ENCODE data around the gene ALDH5A1.

ALDH5A1 gene

DNA sequence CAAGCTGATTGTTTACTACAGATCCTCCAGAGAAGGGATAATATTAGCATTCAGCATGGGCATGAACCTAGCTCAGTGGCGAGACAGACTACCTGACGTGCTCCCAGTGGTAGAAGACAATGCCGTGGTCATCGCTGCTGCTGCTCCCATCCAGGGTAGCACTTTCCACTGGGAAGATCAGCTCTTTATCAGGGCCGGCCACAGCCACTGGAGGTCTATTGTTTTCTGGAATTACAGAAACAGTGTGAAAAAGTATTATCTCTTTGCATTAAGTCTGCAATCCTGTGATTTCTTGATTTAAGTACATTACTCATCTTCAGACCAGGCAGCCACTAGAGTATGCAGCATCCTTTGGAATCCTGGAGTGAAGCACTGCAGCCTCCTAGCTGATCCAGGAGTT is 75.0 kb downstream of the ALDH5A1 start:
- DNase-seq (ENCODE audit: low read depth): no peak

DNA sequence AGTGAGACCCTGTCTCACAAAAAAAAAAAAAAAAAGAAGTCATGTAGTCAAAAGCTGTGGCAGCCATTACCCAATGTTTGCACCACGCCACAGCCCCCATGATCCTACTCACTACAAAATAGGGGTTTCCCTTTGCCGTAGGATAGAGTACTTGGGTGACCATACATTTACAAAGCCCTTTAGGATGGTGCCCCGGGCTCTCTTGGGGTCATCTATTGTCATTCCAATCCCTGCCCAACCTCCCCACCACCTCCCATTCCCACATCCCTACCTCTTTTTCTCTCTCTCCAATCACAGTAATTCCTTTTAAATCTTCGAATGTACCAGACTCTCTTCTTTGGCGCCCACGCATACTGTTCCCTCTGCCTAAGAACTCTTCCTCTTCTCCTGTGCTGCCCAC is 76.6 kb downstream of the ALDH5A1 start:
- no peak for DNase-seq (ENCODE audit: low read depth)

DNA sequence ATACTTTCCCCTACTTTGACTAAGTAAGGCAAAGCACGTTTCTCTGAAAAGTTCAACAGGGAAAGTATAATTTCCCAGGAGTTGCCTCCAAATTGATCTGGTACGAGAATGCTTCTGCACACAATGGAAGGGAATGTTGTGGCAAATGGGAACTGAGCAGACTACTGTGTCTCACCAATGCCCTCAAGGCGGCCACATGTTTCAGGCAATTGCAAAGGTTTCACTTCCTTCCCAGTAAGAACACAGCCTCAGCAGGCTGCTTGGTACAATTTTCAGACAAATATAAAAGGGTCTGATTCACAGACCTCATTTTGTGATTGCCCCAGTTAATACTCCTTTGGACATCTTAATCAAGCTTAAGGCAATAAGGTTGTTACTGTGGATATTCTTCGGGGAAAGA is 80.0 kb downstream of the ALDH5A1 start:
- DNase-seq (ENCODE audit: low read depth): no peak

DNA sequence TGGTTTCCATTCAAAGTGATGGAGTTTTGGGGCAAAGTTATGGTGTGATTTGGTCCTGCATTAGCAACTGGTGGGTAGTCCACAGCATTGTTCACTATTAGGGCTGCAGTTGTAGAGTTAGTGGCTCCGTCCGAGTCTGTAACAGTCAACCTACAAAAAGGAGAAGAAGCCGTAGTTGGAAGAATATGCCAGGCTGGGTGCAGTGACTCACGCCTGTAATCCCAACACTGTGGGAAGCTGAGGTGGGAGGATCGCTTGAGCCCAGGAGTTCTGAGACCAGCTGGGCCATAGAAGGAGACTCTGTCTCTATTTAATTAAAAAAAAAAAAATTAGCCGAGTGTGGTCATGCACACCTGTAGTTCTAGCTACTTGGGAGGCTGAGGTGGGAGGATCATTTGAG is 81.7 kb downstream of the ALDH5A1 start:
- DNase-seq (ENCODE audit: low read depth): no peak

DNA sequence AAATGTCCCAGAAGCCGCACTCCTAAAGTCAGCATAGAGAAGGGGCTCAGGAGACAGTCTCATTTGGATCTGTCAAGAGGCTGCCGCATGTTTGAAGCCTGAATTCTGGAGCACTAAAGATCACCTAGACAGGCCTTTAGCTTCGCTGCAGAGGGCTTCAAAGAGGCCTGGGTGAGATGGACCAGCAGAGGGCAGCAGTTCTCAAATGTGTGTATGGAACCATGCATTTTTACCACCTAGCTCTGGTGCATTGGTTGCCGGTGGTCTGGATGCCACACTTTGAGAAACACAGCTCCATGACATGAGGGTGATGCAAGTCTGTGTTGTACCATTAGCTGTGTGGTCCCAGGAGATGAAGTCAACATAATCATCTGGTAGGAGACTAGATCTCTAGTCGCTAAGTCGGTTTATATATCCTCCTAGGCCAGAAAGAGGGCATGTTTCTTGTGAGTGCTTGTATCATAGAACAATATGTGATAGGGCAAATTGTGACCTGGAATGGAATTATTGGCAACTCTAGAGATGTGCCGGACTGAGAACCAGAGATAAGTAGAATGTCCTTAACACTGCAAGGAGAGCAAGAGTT is 86.4 kb downstream of the ALDH5A1 start:
- peak; percentile 38 for DNase-seq (ENCODE audit: low read depth)

DNA sequence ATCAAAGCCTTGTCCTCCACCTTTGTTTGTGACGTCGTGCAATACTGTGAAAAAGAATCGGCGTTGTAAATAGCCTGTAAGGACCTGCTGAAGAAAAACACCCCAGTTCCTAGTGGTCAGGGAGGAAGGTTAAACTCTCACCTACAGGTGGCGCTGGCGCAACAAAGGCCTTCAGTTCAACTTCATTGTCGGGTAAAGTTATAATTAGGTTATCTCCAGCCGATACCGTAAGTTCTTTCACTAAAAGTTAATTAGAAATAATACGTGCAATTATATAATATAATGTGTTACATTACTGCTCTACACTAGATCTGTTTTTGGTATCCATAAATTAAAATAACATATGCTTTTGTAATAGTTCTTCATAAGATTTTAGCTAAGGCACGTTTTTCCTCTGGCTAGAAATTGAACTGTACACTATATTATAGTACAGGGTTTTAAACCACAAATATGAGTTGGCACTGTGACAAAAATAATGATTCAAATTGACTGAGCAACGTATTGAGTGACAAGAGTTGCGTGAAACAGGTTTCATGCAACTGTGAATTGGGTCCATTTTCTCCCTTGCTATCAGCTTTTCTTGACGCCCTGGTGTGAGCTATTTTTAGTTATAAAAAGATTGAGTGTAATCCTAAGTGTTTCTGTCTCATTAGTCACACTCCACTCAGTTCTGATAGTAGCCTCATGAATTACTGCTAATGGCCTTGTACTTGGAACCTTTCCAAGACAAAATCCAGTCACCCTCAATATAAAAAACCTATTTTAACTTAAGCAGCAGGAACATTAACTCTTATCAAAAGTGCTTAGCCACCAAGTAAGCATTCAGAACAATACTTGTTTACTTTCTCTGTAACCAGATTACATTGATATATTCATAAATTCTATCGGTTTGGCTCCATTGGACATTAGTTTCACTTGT is 89.0 kb downstream of the ALDH5A1 start:
- peak; percentile 26 for DNase-seq (ENCODE audit: low read depth)

DNA sequence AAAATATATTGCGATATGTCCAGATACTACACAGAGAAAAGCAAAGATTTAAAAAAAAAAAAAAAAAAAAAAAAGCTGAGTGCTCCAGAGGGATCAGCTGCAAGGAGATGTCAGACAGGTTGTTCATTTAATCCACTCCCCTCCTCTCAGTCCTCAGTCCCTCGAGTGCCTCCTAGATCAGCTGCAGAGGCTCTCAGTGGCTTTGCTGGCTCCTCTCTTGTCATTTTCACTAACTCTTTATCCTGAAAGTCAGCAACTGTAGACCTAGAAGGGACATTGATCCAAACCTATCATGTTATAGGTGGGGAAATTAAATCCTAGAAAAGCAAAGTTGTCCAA is 89.6 kb downstream of the ALDH5A1 start:
- DNase-seq (ENCODE audit: low read depth): no peak
